ENCODE measurements around the gene VWA1.
"Not testable (repeated sequence)": the region's sequence is repeated elsewhere in the genome, so short reads cannot be mapped to it uniquely, and the experiment has no call there.

VWA1 gene

DNA sequence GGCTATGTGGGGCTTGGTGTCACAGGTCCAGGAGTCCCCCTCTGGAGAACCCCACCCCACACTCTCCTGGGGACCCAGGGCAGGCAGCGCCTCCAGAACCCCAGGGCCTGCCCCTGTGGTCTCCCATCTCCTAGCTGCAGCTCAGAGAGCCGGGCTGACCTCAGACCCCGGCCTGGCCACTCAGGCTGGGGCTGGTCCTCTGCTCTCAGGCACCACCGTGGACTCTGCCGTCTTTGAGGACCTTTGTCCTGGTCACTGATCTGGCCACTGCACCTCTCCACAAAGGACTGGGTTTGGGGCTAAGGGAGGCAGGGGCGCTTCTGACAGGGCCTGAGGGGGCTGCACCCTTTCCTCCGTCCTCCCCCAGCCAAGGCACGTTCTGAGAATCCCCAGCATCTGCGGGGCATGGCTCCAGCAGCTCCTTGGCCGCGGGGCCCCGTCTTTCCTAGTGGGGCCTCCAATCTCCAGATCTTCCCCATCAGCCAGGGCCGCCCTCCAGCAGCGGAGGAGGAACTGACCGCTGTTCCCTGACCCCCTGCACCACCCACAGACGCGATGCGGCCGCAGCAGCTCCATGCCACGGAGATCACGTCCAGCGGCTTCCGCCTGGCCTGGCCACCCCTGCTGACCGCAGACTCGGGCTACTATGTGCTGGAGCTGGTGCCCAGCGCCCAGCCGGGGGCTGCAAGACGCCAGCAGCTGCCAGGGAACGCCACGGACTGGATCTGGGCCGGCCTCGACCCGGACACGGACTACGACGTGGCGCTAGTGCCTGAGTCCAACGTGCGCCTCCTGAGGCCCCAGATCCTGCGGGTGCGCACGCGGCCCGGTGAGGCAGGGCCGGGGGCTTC lies 3.3 kb downstream of the VWA1 start:
- DNase-seq (ENCODE audit: low read depth): no peak
- H3K4me3 ChIP-seq (ENCODE audit: low read length): no peak overlapping the region
- TF ChIP-seq, protein P1, sequence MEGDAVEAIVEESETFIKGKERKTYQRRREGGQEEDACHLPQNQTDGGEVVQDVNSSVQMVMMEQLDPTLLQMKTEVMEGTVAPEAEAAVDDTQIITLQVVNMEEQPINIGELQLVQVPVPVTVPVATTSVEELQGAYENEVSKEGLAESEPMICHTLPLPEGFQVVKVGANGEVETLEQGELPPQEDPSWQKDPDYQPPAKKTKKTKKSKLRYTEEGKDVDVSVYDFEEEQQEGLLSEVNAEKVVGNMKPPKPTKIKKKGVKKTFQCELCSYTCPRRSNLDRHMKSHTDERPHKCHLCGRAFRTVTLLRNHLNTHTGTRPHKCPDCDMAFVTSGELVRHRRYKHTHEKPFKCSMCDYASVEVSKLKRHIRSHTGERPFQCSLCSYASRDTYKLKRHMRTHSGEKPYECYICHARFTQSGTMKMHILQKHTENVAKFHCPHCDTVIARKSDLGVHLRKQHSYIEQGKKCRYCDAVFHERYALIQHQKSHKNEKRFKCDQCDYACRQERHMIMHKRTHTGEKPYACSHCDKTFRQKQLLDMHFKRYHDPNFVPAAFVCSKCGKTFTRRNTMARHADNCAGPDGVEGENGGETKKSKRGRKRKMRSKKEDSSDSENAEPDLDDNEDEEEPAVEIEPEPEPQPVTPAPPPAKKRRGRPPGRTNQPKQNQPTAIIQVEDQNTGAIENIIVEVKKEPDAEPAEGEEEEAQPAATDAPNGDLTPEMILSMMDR (IDR thresholded peaks at IDR 0.05; ENCODE audit: insufficient read depth, low read depth, low read length, missing control alignments): no peak

DNA sequence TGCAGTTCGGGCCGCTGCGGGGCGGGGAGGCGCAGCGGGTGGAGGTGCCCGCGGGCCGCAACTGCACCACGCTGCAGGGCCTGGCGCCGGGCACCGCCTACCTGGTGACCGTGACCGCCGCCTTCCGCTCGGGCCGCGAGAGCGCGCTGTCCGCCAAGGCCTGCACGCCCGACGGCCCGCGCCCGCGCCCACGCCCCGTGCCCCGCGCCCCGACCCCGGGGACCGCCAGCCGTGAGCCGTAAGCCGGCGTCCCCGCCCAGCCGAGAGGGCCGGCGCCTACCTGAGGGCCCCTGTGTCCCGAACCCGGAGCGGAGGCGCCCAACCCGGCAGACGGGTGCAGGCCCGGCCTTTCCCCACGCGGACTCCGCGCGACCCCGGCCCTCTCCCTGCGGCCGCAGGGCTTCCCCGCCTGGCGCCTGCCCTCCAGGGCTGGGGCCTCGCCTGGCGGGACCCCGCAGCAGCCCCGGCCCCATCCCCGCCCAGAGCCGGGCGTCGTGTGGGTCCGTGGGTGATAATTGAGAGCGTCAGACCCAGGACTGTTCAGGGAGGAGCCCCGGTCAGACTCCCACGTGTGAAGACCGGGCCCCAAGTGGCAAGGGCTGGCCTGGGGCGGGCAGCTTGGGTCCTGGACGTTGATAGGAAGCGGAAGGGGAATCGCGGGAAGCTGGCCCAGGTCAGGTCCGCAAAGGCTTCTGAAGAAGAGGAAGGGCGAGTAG lies 4.2 kb downstream of the VWA1 start:
- TF ChIP-seq, protein P1 (IDR thresholded peaks at IDR 0.05; ENCODE audit: insufficient read depth, low read depth, low read length, missing control alignments): no peak
- no peak overlapping the region for H3K4me3 ChIP-seq (ENCODE audit: low read length)
- no peak for DNase-seq (ENCODE audit: low read depth)

DNA sequence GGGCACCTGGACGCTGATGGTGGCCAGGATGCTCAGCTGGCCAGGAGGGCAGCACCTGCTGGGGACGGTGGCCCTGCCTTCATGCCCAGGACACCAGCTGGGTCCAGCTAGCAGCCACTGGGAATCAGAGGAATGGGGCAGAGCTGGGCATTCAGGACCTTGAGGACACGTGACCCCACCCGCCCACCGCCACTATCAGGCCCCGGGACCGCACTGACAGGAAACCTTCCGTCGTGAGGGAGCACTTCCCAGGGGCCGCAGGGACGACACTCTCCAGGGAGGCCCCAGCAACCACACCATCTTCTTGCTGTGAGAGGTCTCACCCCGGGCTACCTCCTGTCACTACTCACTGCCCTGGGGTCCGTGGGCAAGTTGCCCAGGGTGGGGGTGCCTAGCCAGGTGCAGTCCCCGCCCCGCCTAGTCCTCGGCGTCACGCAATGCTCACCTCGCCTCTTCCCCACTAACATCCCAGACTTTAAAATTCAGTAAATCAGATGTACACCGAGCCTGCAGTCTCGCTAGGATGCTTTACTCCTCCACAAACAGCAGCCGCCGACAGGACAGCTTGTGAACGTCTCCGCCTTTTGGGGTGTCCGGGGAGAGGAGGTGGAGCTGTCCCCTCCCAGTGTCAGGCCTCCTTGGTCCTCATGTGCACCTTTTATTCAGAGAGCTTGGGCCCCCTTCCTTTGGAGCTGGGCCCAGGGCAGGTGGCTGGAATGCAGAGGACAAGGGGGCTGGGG lies 4.9 kb downstream of the VWA1 start:
- H3K4me3 ChIP-seq (ENCODE audit: low read length): no peak overlapping the region
- DNase-seq (ENCODE audit: low read depth): no peak
- TF ChIP-seq, protein P1 (IDR thresholded peaks at IDR 0.05; ENCODE audit: insufficient read depth, low read depth, low read length, missing control alignments): no peak

DNA sequence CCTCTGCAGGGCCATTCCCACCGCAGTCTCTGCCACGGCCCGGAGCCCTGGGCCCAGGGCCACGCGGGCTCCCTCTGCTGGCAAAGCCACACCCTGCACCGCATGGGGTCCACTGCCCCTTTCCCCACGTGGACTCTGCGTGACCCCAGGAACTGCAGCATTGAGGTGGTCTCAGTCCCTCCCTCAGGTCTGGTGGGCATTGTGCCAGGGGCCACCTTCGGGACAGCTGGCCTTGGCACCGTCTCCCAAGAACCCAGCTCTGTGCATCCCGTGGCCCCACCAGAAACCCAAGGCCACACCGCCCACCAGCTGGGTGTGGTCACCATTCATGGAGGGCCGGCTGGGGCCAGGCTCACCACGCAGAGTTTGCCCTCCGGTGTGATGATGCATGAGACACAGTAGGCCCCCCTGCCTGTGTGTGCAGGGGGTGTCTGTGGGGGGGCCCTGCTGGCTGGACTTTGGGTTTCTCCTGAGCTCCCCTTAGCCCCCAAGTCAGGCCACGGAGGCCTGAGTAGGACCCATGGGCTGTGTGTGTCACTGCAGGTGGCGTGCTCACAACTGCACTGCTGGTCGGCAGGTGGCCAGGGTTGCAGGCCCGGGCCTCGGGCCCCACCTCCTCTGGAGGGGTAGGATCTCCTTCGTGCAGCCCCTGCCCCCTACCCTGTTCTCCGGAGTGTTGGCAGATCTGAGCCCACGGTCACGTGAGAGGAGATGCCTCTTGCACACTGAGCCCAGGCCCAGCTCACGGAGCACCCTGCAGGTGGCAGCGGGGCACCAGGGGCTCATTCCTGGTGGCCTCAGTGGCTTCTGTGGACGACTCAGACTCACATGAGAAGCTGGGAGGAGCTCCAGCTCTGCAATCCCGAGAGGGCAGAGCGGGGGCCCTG lies 5.8 kb downstream of the VWA1 start:
- DNase-seq (ENCODE audit: low read depth): no peak
- TF ChIP-seq, protein P1 (IDR thresholded peaks at IDR 0.05; ENCODE audit: insufficient read depth, low read depth, low read length, missing control alignments): peak; percentile 93
- H3K4me3 ChIP-seq (ENCODE audit: low read length): no peak overlapping the region

DNA sequence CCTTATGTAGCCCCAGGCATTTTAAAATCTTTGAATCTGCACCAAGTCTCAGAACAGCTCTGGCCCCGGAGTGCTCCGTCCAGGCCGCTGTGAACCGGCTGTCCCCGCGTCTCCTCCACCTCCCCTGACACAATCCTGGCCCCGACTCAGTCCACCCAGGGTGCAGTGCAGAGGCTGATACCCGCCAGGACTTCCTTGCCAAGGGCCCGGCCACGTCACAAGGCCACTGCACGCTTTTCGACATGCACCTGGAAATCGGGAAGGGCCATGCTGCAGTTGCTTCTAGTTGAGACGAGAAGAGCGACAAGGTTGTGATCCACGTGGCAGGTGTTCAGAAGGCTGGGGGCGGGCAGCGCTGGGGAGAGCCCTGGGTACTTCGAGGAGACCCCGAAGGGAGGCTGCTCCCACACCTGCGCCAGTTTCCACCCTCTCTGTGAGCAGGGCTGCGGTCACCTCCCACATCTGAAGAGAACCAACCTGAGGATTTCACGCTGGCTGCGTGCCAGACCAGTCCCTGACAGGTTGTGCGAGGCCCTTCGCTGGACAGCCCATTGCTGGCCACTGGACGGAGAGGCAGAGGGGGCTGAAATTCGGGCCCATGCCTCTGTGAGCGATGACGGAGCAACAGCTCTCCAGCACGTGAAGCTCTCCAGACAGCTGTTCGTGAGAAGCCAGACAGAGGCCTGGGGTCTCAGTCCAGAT lies 6.7 kb downstream of the VWA1 start:
- no peak for DNase-seq (ENCODE audit: low read depth)
- TF ChIP-seq, protein P1 (IDR thresholded peaks at IDR 0.05; ENCODE audit: insufficient read depth, low read depth, low read length, missing control alignments): no peak
- no peak overlapping the region for H3K4me3 ChIP-seq (ENCODE audit: low read length)

DNA sequence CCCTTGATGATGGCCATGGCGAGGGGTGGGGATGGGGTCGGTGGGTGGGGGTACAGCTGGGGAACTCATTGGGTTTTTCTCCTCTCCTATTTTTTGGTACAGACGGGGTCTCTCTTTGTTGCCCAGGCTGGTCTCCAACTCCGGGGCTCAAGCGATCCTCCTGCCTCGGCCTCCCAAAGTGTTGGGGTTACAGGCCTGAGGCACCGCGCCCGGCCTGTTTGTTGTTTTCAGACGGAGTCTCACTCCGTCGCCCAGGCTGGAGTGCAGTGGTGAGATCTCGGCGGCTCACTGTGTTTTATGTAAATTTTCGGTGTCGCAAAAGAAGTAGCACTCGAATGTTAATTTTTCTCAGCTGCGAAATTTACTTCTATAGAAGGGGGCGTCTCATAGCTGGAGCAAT lies 11.1 kb downstream of the VWA1 start:
- not testable (repeated sequence) for DNase-seq (ENCODE audit: low read depth); H3K4me3 ChIP-seq (ENCODE audit: low read length)

All from epithelial cell of esophagus (primary cell).